Kidney (tissue), 14 donors: ENCODE measurements around the gene KCNA2. TPM values are rescaled to one million over a fixed set of nuclear protein-coding genes. Genes with fewer than 3 reads are reported as not detected.

Experiments used
- DNase-seq, 5 donors: peaks; one replicate each; pipeline ENCODE4 v3.0.0-alpha.2; 2013 to 2020
- FAIRE-seq: peaks from 2 replicates; lab custom pipeline; 2012; peaks lifted over from hg19 to GRCh38; lab: Jason Lieb, UNC
- H3K27ac ChIP-seq, 2 donors: one replicate each; pipeline ENCODE4 v1.7.0; 2013; ENCODE audit warnings: low read depth in 2 of 2, low read length in 2 of 2, inconsistent platforms in 1 of 2
- H3K27me3 ChIP-seq: one replicate; pipeline ENCODE4 v1.7.1; 2013; ENCODE audit warnings: low read length, inconsistent platforms; ENCODE audit not compliant: control insufficient read depth, insufficient read depth
- H3K36me3 ChIP-seq, 3 donors: one replicate each; pipeline versions ENCODE4 v1.7.0 to v1.7.1; 2013; ENCODE audit warnings: low read length in 3 of 3, control low read depth in 1 of 3, inconsistent platforms in 1 of 3; ENCODE audit not compliant: insufficient read depth in 3 of 3, control insufficient read depth in 2 of 3
- H3K4me1 ChIP-seq, 3 donors: one replicate each; pipeline versions ENCODE4 v1.7.0 to v1.7.1; 2013; ENCODE audit warnings: low read length in 3 of 3, inconsistent platforms in 1 of 3, low read depth in 1 of 3; ENCODE audit not compliant: control insufficient read depth in 2 of 3, insufficient read depth in 2 of 3
- H3K4me3 ChIP-seq, 3 donors: one replicate each; pipeline versions ENCODE4 v1.7.0 to v1.8.1; 2013; ENCODE audit warnings: low read length in 3 of 3, control low read depth in 1 of 3, inconsistent platforms in 1 of 3
- H3K9ac ChIP-seq, 3 donors: one replicate each; pipeline versions ENCODE4 v1.7.0 to v1.7.1; 2013; ENCODE audit warnings: low read length in 3 of 3, control low read depth in 1 of 3, inconsistent platforms in 1 of 3
- H3K9me3 ChIP-seq, 3 donors: one replicate each; pipeline versions ENCODE4 v1.7.0 to v1.7.1; 2013; ENCODE audit warnings: low read length in 3 of 3, control low read depth in 1 of 3, inconsistent platforms in 1 of 3; ENCODE audit not compliant: control insufficient read depth in 2 of 3, insufficient read depth in 1 of 3
- intact Hi-C: fragments of 100-400 bp; cut with DNase I; formaldehyde crosslinking; loops from one replicate; pipeline ENCODE4 v1.11.1; 2022
- polyA plus RNA-seq: library from polyadenylated mRNA; stranded (reverse); fragments of 350-450 nt; fragmentation: Illumina TruSeq; extraction: RNeasy Lipid Tissue Mini Kit (QIAGEN cat#74804); gene quantifications from one replicate; pipeline ENCODE4 v1.2.3, GENCODE V29; 2014; ENCODE audit warnings: low read depth, low replicate concordance; ENCODE audit not compliant: insufficient read depth
- total RNA-seq: library from RNA; stranded (reverse); fragmentation: NEBNext Ultra II Directional; extraction: Animal tissue kit (Norgen Biotek cat#: 25700); gene quantifications from one replicate; pipeline ENCODE4 v1.2.1, GENCODE V29; 2021
- TF ChIP-seq, protein P1 (sequence below): IDR thresholded peaks from 3 replicates; pipeline ENCODE4 v1.5.1; 2012; ENCODE audit warnings: mild to moderate bottlenecking, moderate library complexity, borderline replicate concordance; ENCODE audit not compliant: insufficient read depth; ENCODE audit errors: extremely low read depth
- donor health status: control.
- donor health status: control.
- donor health status: control.
- donor health status: control.
- donor health status: control.
- donor health status: DM: yes; HTN: yes; CAD: no.
- donor health status: Normal renal cell carcinoma (clear cell type).

The KCNA2 gene
- total and polyA plus RNA-seq, 2 donors from 2014 or later = 0.09 to 1.3 TPM

DNA sequence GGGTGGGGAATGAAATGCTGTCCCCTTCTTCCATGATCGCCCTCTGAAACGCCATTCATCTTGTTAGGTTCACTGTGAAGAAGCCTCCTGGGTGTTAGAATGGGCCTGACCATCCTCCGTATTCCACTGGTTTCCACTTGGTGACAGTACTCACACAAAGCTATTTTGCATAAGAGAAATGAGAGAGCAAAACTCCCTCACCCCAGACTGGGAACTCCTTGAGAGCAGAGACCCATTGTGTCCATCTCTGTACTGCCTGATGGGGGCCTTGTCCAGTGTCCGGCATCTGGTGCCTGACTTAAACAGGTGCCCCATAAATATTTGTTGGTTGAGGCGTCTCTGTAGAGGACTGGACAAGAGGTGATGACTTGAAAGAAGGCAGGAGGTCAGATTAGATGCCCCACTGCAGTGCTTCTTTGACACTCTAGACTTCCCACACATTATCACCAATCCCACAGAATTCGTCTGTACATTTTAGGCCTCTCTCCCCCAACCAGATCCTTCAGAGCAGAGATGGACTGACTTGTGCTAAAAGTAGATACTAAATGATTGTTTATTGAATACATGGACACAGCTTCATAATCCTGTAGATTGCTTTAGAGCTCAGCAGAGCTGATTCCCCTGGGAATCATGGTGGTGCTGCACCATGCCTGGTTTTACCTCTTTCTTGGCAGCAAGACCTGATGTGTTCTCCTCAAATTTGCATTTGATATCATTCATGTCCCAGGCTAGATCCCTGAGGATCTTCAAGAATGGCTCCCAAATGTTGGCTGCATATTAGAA, 22.4 kb upstream of the KCNA2 start:
- DNase-seq (no peak), FAIRE-seq (no peak)
- no peak overlapping the region for H3K4me3 ChIP-seq
- H3K9me3 ChIP-seq = no peaks in the 10 kb centered on the region
- TF ChIP-seq, protein P1, sequence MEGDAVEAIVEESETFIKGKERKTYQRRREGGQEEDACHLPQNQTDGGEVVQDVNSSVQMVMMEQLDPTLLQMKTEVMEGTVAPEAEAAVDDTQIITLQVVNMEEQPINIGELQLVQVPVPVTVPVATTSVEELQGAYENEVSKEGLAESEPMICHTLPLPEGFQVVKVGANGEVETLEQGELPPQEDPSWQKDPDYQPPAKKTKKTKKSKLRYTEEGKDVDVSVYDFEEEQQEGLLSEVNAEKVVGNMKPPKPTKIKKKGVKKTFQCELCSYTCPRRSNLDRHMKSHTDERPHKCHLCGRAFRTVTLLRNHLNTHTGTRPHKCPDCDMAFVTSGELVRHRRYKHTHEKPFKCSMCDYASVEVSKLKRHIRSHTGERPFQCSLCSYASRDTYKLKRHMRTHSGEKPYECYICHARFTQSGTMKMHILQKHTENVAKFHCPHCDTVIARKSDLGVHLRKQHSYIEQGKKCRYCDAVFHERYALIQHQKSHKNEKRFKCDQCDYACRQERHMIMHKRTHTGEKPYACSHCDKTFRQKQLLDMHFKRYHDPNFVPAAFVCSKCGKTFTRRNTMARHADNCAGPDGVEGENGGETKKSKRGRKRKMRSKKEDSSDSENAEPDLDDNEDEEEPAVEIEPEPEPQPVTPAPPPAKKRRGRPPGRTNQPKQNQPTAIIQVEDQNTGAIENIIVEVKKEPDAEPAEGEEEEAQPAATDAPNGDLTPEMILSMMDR = no peak
- intact Hi-C loops = no loop called here
- H3K27ac ChIP-seq = no peak overlapping the region
- H3K27me3 ChIP-seq = no peaks in the 10 kb centered on the region
- H3K4me1 ChIP-seq = peaks cover 0 to 2% (median 0%) of the 10 kb centered on the region in 3 donors
- H3K9ac ChIP-seq = no peak overlapping the region
- no peaks in the 10 kb centered on the region for H3K36me3 ChIP-seq

DNA sequence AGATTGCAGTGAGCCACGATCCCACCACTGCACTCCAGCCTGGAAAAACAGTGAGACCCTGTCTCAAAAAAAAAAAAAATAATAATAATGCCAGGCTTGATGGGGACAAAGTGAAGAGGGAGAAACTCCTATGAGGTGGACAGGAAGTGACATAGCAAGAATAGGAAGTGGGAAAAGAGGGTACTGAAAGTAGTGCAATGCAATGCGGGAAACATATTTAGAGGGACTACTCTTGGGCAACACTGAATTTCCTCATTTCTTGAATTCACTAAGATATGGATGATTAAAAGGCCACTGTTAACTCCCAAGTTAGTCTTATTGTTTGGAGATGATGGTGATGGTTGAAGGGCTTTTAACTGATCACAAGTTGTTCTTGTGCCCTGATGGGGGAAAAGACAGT, 21.6 kb upstream of the KCNA2 start:
- H3K27ac ChIP-seq = no peak overlapping the region
- TF ChIP-seq, protein P1 = no peak
- intact Hi-C loops = no loop called here
- H3K36me3 ChIP-seq = no peaks in the 10 kb centered on the region
- no peak for FAIRE-seq
- H3K4me1 ChIP-seq = peaks cover 0 to 2% (median 0%) of the 10 kb centered on the region in 3 donors
- H3K27me3 ChIP-seq = no peaks in the 10 kb centered on the region
- H3K4me3 ChIP-seq = no peak overlapping the region
- DNase-seq = no peak
- H3K9me3 ChIP-seq = no peaks in the 10 kb centered on the region
- H3K9ac ChIP-seq = no peak overlapping the region

DNA sequence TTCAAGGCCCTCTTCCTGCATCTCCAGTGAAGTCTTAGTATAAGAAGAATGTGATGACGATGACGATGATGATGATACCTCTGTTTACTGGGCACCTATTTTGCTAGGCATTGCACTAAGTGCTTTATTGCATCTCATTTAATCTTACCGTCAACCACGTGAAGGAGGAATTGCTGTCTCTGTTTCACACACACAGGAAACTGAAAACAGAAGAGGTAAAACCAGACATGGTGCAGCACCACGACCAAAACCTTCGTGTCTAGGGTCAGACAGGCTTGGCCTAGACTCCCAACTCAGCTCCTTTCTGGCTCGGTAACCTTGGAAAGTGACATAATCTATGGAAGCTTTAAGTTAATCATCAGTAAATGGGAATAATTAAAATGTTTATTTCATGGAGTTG, 20.7 kb upstream of the KCNA2 start:
- no peaks in the 10 kb centered on the region for H3K9me3 ChIP-seq
- H3K27ac ChIP-seq = no peak overlapping the region
- H3K36me3 ChIP-seq = no peaks in the 10 kb centered on the region
- FAIRE-seq (no peak), DNase-seq (no peak)
- H3K27me3 ChIP-seq = no peaks in the 10 kb centered on the region
- TF ChIP-seq, protein P1 = no peak
- H3K4me1 ChIP-seq = peaks cover 0 to 2% (median 0%) of the 10 kb centered on the region in 3 donors
- H3K9ac ChIP-seq = no peak overlapping the region
- intact Hi-C loops = no loop called here
- H3K4me3 ChIP-seq = no peak overlapping the region
